GM21786 (cell line): ENCODE data around the gene YPEL1.
"Not testable (repeated sequence)": the region's sequence is repeated elsewhere in the genome, so short reads cannot be mapped to it uniquely, and the experiment has no call there.

Experiments used
- ATAC-seq: cut with Tn5 transposase; IDR thresholded peaks from one replicate; pipeline ENCODE4 v1.9.1; 2021; ENCODE audit not compliant: unreplicated experiment

The YPEL1 gene

DNA sequence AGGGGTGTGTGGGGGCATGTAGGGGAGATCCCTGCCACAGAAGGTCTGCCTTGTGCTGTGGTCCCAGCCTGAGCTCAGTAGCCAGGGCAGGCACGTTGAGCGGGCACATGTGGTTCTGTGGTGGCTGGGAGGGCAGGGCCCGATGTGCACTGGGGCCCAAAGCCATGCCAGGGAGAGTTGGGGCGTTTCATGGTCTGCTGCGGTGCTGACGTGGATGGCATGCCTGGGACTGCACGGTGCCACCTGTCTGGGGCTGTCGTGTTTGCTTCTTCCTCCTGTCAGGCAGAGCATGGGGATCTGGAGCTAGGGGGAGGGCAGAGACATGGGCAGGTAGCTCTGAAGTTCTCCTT lies 50.5 kb downstream of the YPEL1 start:
- ATAC-seq: no peak

DNA sequence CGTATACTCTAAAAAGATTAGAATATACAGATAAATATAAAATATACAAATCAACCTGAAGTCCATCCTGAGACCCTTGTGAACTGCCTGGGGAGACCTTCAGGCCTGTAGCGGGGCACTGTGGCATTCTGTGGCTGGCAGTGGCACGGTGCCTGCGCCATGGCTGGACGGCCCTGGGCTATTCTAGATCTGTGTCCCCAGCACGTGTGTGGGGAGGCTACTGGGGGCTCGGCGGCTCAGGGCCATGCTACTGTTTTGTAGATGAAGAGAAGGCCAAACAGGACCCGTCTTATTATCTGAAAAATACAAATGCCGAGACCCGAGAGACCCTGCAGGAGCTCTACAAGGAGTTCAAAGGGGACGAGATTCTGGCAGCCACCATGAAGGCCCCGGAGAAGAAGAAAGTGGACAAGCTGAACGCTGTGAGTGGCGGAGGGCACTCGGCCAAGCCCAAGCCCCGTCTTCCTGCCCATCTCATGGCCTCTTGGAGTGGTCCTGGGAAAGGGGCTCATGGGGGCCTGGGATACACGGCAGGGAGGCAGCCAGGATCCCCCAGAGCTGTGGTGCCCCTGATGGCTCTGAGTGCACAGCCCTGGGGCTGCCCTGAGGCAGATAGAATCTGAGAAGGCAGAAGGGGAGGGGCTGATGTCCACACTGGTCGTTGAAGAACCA lies 51.0 kb downstream of the YPEL1 start:
- ATAC-seq: no peak

DNA sequence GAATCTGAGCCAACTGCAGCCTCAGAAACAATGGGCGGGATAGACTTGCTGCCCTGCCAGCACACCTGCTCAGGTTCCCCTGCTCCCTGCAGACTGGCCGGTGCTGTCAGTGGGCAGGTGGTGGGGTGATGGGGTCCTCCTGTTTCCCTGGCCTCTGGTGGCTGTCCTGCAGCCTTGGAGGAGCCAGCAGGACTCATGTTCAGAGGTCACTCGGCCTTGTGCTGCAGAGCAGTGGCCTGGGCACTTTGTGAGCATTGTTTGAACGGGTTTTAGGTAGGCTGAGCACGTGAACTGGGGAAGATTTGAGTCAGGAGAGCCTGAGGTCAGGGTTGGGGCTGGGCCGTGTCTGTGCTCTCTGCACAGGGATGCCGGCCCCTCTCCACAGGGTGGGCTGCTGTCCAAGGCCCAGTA lies 52.2 kb downstream of the YPEL1 start:
- no peak for ATAC-seq

DNA sequence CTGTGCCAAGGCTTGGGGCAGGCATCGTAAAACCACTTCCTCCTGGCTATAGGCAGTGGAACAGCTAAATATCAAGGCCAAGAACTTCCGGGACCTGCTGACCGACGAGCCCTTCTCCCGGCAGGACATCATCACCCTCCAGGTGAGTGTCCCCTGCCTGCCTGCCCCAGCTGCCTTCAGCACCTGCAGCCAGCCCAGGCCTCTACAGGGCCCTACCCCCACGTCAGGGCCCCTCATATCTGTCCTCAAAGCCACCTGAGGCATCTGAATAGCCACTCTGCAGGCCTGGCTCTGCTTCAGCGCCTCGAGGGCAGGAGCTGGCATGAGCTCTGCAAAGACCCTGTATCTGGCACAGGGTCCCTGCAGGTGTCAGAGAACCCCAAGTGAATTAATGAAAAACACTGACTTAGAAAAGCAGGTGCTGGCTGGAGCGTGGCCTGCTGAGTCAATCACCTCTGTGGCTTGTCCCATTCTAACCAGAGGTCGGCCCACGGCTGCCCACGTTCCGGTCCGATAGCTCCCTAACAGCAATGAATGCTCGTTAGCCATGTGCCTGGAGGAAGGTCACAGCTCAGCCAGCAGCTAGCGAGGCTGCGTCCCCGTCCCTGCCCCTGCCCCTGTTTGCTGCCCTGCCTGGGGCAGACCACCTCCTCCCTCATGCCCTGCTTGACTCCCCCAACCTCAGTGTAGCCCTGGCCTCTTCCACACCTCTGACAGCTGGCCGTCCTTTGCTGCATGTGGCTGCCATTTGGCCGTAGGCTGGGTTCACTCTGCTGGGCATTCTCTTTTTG lies 53.0 kb downstream of the YPEL1 start:
- ATAC-seq: no peak

DNA sequence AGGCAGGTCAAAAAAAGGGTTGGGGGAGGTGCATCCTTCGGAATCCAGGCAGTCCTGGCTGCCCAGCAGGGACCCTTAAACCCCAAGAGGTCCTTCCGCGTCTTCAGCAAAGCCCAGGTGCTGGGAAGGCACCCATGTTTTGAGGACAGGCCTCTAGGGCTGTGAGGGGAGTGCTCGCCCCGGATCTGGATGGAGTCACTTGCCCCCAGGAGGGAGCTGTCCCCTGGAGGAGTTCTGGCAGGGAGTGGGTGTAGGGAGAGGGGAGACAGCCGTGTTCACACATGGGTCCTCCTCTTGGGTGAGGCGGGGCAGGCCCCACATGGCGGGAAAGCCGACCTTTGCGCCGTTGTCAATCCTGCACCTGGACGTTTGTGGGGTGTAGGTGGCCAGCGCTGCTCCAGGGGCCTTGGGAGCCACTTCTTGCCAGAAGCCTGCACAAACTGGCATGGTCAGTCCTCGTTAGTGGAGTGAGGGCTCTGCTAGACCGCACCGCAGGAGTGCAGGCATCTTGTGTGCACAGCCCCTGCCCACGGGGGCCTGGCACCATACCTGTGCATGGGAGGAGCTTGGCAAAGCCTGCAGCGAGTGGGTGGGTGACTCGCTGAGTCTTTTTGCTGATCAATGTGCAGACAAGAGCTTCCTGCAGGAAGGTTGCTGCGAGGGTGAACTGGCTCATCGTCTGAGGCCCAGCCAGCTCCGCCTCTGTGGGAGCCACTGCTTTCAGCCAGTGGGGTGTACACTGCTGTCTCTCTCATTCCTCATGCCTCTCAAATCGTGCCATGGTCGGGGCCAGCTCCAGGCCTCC lies 53.8 kb downstream of the YPEL1 start:
- no peak for ATAC-seq

DNA sequence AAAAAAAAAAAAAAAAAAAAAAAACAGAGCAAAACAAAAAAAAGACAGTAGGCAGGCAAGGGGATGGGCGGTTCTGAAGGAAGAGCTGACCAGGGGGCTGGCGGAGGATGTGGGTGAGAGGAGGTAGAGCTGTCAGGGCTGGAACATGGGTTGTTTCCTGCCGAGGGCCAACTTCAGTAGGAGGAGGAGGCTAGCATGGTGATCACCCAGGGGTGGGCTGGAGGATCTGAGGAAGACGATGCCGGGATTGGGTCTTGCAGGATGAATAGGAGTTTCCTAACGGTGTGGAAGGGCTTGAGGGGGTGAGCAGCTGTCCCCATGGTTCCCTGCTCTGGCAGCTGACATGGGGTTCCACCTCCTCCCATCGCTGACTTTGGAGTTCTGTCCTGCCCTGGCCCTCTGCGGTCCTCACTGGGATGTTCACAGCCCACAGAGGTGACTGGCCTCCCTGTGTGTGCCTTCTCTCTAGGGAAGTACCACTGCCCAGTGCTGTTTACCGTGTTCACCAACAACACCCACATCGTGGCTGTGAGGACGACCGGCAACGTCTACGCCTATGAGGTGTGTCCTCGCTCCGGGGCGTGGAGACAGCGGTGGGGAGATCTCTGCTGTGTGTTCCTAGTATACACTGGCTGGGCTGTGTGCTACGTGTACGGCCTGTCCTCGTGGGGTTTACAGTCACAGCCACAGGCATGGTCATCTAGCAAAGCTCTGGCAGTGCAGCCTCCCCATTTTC lies 54.6 kb downstream of the YPEL1 start:
- ATAC-seq: no peak

DNA sequence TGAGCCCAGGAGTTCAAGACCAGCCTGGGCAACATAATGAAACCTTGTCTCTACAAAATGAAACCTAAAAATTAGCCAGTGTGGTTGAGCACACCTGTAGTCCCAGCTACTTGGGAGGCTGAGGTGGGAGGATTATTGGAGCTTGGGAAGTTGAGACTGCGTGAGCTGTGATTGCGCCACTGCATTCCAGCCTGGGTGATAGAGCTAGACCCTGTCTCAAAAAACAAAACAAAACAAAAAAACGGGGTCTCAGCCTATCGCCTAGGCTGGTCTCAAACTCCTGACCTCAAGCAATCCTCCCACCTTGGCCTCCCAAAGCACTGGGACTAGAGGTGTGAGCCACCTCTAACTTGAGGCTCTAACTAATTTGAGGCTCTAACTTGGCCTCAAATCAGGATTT lies 56.2 kb downstream of the YPEL1 start:
- no peak for ATAC-seq

DNA sequence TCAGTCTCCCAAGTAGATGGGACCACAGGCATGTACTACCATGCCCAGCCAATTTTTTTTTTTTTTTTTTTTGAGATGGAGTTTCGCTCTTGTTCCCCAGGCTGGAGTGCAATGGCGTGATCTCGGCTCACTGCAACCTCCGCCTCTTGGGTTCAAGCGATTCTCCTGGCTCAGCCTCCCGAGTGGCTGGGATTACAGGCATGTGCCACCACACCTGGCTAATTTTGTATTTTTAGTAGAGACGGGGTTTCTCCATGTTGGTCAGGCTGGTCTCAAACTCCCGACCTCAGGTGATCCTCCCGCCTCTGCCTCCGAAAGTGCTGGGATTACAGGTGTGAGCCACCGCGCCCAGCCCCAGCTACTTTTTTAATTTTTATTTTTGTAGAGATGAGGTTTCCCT lies 56.8 kb downstream of the YPEL1 start:
- not testable (repeated sequence) for ATAC-seq

DNA sequence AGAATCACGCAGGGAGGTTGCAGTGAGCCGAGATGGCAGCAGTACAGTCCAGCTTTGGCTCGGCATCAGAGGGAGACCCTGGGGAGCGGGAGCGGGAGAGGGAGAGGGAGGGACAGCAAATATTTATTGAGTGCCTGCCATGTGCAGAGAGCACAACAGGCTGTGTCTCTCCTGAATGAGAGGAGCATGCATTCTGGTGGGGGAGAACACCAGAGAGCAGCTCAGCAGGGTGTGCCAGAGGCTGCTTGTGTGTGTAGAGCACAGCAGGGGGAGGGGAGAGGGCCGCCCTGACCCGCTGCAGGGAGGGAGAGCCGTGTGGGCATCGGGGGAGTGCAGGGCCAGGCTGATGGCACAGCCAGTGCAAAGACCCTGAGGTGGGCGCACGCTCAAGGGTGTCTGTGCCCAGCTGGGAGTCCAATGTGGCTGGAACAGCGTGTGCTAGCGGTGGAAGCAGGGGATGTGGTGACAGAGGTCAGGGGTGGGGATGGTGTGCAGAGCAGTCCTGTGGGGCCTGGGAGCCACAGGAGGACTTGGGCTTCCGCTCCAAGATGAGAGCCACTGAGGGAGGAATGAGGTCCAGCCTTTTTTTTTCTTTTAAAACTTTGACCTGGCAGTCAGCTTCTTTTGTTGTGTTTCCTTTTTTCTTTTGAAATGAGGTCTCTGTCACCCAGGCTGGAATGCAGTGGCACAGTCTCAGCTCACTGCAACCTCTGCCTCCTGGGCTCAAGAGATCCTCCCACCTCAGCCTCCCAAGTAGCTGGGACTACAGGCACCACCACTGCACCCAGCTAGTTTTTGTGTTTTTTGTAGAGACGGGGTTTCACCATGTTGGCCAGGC lies 57.8 kb downstream of the YPEL1 start:
- ATAC-seq: no peak

DNA sequence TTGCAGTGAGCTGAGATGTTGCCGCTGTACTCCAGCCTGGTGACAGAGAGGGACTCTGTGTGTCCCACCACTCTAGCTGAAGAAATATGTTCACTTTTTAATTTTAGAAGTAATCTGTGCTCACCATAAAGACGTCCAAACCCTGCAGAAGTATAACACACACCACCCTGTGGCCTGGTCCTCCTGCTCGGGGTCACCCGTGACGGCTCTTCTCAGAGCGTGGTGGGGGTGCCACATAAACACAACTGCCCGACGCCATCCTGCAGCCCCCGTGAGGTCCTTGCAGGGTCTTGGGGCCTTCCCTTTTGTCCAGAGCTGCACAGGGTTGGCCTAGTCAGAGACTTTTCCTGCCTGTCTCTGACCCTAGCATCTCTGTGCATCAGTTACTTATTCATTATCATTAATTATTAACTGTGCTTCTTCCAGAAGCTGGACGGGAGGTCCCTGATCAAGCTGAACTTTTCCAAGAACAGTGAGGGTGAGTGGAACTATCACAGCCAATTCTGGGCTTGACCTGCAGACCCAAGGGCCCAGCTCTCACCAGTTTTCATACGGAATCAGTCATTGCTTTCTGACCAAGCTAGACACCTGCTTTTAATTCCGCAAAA lies 60.9 kb downstream of the YPEL1 start:
- no peak for ATAC-seq

DNA sequence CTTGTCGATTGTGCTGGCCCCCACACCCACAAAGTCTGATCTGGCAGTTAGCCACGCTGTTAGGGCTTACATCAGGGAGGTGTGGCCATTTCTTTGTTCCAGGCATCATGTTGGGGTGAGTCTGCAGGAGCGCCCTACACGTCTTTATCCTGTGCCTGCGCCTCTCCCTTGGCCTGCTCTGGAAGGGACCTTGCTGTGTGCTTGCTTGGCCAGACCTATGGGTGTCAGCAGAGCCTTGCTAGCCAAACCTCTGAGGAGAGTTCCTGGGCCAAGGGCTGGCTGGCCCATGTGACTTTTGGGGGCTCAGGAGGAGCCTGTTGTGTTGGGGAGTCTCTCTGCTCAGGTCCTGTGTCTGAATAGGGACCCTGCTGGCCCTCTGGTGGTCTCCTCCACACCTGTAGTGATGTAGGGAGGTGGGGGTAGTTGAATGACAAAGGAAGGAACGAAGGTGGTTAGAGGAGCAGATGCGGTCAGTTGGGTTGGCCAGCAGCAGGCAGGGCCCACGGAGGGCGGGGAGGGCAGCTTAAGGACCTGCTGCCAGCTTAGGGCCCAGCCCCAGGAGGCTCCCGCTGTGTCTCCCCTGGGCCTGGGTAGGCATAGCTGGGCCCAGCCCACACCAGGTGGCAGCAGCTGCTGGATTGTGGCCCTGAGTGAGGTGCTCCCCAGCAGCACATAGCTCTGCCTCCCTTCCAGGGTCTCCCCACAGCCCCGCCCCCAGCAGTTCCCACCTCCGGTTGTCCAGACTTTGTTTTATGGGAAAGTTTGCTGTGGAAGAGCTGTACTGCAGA lies 61.9 kb downstream of the YPEL1 start:
- ATAC-seq: no peak

DNA sequence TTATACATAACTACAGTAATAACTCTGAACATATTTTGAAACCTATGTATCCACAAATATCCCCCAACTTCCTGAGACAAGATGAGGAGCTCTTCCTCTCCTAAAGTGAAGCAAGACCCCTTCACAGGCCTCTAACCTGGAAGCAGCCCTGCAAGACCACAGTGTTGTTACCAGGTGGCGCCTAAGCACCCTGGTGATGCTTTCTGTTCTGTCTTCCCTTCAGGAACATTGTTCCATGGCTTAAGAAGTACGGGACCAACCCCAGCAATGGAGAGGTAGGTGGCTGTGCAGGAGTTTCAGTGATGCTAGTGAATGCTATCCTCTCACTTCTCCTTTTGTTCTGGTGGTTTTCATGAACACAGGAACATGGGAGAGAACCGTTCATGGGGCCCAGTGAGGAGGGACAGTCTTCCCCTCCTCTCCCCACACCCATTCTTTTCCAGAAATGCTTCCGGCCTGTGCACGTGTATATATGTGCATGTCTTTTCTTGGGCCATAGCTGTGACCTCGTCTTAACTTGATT lies 63.4 kb downstream of the YPEL1 start:
- no peak for ATAC-seq

DNA sequence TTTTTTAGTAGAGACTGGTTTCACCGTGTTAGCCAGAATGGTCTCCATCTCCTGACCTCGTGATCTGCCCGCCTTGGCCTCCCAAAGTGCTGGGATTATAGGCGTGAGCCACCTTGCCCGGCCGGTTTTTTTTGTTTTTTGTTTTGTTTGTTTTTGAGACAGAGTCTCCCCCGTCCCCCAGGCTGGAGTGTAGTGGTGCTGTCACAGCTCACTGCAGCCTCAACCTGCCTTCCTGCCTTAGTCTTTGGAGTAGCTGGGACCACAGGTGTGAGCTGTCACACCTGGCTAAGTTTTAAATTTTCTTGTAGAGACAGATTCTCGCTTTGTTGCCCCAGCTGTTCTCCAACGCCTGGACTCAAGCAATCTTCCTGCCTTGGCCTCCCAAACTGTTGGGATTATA lies 66.6 kb downstream of the YPEL1 start:
- ATAC-seq: no peak

DNA sequence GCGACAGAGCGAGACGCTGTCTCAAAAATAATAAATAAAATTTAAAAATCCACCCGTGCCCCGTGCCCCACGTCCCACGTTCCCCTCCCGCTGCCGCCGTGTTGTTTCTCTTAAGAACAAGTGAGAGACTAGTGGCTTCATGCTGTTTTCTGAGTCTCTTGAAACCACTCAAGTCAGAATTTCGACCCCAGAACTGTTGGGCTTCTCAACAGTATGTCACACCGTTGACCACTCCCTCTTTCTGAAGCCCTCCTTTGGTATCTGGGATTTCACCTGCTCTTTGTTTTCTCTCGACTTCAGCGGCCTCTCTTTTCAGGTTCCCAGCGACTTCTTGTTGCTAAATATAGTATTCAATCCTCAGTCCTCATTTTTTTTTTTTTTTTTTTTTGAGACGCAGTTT lies 68.8 kb downstream of the YPEL1 start:
- ATAC-seq: no peak

DNA sequence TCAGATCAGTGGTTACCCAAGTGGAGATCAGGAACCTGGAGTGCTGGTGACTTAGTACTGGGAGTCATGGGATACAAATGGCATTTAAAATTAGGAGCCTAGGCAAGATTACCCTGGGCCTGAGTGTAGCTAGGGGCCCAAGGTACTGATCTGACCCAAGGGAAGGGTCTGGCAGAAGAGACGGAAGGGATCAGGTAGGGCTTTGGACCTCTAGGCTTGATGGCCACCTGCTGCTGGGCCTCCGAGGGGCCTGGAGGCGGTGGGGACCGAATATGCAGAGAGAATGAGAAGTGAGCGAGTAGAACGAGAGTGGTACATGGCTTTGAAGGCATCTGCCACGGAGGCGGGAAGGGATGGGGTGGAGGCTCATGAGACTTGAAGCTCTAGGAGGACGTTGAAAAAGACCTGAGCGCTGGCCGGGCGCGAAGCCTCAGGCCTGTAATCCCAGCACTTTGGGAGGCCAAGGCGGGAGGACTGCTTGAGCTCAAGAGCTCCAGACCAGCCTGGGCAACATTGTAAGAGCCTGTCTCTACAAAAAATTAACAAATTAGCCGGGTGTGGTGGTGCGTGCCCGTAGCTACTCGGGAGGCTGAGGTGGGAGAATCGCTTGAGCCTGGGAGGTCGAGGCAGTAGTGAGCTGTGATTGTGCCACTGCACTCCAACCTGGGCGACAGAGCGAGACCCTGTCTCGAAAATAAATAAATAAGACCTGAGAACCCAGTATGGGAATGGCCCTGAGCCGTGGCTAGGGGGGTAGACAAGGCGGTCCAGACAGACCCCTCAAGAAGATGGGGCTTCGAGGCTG lies 70.3 kb downstream of the YPEL1 start:
- ATAC-seq: no peak

DNA sequence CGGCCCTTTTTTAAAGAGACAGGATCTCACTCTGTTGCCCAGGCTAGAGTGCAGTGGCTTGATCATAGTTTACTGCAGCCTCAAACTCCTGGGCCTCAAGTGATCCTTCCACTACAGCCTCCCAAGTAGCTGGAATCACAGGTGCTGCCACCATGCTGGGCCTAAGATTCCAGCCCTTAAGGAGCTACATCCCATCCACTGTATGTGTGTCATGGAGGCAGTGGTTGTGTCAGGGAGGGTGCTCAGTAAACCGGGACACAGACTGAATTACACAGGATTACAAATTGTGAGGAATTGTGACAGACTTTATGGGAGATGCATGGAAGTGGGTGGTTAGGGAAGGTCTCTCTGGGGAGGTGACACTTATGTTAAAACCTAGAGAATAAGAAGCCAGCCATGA lies 71.9 kb downstream of the YPEL1 start:
- no peak for ATAC-seq

DNA sequence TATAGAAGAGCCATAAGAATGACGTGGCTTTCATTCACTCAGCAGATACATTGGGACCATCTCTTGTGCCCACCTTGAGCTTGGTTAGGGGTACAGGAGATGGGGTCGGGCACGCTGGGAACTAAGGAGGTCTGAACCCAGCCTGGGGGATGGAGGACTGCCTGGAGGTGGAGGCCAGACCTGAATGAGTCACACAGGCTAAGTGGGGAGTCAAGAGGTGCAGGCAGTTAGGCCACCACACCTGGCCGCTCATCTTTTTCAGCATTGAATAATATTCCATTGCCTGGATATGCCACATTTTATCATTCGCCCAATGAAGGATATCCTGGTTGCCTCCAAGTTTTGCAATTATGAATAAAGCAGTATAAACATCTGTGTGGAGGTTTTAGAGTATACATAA lies 73.6 kb downstream of the YPEL1 start:
- ATAC-seq: no peak

DNA sequence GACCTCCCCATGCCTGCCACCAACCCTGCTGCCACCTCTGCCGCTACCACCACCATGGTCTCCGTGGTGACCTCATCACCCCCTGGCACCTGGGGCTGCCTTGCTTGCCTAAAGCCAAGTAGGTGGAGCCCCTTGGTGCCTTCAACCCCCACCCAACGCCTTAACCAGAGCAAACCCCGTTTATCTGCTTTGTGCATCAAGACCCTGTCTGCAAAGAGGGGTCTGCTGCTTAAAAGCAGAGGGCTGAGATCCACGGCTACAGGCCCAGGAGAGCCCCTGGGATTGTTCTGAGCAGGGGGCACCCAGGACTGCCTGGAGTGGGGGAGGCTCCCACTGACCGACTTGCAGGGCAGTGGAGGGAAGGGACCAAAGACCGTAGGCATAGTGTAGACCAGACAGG lies 74.7 kb downstream of the YPEL1 start:
- ATAC-seq: no peak
